ENCODE data around the gene FANCM.

FANCM gene, protein sequence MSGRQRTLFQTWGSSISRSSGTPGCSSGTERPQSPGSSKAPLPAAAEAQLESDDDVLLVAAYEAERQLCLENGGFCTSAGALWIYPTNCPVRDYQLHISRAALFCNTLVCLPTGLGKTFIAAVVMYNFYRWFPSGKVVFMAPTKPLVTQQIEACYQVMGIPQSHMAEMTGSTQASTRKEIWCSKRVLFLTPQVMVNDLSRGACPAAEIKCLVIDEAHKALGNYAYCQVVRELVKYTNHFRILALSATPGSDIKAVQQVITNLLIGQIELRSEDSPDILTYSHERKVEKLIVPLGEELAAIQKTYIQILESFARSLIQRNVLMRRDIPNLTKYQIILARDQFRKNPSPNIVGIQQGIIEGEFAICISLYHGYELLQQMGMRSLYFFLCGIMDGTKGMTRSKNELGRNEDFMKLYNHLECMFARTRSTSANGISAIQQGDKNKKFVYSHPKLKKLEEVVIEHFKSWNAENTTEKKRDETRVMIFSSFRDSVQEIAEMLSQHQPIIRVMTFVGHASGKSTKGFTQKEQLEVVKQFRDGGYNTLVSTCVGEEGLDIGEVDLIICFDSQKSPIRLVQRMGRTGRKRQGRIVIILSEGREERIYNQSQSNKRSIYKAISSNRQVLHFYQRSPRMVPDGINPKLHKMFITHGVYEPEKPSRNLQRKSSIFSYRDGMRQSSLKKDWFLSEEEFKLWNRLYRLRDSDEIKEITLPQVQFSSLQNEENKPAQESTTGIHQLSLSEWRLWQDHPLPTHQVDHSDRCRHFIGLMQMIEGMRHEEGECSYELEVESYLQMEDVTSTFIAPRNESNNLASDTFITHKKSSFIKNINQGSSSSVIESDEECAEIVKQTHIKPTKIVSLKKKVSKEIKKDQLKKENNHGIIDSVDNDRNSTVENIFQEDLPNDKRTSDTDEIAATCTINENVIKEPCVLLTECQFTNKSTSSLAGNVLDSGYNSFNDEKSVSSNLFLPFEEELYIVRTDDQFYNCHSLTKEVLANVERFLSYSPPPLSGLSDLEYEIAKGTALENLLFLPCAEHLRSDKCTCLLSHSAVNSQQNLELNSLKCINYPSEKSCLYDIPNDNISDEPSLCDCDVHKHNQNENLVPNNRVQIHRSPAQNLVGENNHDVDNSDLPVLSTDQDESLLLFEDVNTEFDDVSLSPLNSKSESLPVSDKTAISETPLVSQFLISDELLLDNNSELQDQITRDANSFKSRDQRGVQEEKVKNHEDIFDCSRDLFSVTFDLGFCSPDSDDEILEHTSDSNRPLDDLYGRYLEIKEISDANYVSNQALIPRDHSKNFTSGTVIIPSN (N-terminal part only)

DNA sequence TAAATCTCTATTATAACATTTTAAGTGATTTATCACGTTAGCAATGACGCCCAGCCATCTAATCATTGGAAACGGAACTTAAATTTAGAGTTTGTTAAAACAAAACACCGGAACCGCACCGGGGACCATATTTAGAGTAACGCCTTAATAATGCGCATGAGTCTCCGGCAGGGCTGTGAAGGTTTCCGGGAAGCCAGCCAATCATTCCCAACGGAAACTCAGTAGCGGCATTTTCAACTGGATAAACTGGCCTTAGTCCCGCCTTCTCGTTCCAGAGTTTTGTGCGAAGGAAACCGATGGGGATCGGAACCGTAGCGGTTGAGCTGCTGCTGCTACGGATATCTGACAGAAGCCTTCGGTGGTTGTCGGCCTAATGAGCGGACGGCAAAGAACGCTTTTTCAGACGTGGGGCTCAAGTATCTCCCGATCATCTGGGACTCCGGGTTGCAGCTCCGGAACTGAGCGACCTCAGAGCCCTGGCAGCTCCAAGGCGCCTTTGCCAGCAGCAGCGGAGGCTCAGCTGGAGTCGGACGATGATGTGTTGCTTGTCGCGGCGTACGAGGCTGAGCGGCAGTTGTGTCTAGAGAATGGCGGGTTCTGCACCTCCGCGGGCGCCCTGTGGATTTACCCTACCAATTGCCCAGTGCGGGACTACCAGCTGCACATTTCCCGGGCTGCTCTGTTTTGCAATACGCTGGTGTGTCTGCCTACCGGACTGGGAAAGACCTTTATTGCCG is at the start of gene FANCM:
FANCM (plus strand) TSS at position 272 of the 737 bp plus-strand sequence; CDS start at position 374, 102 bp downstream.
- DNase-seq (ENCODE audit: low spot score): peak; percentile 90

DNA sequence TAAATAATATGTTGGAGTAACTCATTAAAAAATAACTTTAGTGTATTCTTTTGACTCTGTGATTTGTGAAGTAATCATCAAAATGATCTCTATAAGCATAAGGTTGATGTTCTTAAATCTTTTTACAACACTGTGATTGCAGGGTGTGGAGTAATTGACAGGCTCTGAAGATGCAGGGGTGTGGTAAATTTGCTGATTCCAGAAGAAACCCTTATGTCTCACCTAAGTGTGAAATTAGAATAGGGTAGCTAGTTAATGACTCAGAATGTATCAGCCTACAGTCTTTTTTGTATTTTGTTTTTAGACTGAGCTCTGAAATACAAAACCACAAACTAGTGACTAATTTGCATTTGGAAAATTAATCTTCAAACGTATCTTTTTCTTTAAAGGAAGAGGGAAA is 45.9 kb upstream of the FANCM start:
- DNase-seq (ENCODE audit: low spot score): peak; percentile 31

DNA sequence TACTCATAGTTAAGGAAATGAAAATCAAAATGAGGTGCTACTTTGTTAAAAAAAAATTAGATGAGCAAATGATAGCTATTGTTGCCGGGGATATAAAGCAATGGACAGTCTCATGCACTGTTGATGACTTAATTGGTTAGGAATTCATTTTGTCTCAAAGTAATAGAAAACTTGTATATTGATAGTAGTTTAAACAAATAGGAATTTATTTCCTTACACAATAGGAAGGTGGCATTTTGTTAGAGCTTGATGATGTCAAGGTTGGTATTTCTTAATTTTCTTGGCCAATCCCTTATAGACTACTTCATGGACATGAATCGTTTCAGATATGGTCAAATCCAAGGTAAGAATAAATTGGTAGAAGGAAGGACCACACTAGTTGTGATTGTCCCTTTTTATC is 44.0 kb upstream of the FANCM start:
- peak; percentile 32 for DNase-seq (ENCODE audit: low spot score)

DNA sequence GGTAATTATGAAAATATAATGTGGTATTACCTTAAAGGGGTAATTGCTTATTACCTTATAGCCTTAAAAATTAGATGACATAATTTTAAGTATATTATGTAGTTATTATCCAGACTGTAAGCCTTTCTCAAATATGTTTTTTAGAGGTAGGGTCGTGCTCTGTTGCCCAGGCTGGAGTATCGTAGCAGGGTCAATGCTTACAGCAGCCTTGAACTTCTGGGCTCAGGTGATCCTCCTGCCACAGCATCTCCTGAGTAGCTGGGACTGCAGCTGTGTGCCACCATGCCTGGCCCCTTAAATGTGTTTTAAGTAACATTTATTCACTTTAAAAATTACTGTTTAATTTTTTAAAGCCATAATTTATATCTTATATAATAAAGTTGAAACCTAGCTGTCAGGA is 41.5 kb upstream of the FANCM start:
- no peak for DNase-seq (ENCODE audit: low spot score)

DNA sequence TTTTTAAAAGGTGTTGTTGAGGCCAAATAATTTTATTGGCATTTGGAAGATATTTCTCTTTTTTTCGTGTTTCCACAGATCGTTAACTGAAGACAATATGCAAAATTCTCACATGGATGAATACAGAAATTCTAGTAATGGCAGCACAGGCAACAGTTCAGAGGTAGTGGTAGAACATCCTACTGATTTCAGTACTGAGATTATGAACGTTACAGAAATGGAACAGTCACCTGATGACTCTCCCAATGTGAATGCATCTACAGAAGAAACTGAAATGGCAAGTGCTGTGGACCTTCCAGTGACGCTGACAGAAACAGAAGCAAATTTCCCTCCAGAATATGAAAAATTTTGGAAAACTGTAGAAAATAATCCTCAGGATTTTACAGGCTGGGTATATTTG is 40.6 kb upstream of the FANCM start:
- no peak for DNase-seq (ENCODE audit: low spot score)

DNA sequence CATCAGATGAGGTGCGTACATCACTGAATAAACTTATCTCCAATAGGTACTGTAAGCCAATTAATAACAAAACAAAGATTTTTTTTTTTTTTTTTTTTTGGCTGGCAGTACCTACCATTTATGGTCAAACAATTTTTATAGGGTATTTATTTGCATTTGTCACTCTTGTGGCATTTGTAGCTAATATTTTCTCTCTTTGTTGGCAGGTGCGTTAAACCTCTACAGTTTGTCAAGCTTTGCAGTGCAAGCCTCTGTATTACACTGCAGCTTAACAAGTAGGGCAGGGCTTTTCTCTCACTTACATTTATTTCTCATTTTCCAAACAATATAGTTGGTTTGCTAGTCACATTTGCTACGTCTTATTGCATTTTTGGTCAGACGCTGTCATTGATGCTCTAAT is 39.5 kb upstream of the FANCM start:
- no peak for DNase-seq (ENCODE audit: low spot score)

DNA sequence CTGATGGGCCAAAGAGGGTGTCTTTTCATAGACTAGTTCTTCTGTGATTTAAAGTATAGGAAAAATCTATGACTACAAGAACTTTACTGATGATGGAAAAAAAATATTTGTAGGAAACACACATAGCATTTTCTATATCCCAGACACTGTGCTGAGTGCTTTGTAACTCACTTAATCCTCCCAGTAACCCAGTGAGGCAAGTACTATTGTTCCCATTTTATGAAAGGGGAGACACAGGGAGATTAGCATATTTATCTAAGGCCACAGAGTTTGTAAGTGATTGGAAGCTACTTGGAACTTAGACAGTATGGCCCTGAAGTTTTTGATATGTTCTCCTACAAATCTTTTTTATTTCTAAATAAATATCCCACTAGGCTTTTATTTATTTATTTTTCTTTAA is 31.9 kb upstream of the FANCM start:
- DNase-seq (ENCODE audit: low spot score): no peak

DNA sequence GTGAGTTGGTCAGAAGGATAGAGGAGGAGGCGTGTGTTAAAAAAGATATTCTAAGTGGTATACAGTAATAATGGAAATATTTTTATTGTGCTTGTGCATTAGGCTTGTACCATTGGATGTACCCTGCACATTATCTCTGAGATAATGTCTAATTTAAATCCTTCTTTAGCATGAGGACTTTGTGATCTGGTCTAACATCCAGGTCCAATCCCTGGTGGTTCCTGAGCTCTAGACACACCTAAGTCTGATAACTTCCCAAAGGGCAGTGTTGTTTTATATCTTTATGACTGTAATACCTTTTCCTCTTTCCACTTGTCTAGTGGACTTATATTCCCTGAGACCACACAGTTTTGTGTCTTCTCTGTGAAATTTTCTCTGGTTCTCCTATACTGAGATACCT is 31.2 kb upstream of the FANCM start:
- DNase-seq (ENCODE audit: low spot score): no peak

DNA sequence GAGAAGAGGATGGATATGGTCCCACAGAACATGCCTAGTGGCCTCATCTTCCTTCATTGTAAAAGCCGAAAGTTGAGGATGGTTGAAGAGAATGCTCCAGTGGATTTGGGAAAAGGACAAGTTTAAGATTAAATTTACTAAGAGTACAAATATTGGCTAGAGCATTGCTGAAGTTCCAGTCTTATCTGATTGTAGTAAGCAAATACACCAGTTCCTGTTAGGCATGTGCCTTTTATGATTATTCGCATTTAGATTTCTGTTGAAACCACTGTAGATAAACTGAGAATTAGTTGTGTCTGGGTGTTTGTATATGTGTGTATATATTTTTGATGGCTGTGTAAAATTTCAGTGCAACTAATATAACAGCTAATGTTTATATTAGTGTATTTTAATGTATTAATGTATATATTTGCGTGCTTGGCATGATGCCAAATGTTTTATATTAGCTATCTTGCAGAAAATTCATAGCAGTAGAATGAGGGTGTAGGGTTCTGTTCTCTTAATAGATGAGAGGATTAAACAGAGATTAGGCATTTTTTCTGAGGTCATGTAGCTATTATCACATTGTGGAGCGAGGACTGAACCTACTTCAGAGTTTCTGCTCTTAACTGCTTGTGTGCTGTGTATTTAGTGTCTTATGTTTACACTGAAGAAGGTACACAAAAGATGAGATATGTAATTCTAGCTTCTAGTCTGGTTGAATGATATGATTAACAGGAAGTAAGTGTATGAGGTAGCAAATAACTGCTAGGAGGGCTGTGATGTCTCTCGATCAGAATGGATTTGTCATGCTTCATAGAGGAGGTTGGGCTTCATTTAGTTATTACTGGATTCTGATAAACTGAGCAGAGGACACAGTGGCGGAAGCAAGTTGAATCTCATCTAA is 22.6 kb upstream of the FANCM start:
- DNase-seq (ENCODE audit: low spot score): no peak

DNA sequence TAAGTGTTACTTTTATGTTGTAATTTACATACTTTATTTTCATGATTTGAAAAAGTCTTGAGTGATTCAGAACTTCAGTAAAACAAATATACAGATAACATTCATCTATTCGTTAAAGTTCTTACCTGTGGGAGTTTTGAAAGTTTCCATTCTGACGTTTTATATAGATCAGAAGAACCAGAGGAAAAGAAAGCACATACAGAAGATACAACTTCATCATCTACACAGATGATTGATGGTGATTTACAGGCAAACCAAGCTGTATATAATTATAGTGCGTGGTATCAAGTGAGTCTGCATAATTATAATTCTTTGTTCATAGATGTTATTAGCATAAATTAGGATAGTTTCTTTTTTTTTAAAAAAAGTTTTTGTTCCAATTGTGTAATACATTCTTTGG is 21.4 kb upstream of the FANCM start:
- no peak for DNase-seq (ENCODE audit: low spot score)

DNA sequence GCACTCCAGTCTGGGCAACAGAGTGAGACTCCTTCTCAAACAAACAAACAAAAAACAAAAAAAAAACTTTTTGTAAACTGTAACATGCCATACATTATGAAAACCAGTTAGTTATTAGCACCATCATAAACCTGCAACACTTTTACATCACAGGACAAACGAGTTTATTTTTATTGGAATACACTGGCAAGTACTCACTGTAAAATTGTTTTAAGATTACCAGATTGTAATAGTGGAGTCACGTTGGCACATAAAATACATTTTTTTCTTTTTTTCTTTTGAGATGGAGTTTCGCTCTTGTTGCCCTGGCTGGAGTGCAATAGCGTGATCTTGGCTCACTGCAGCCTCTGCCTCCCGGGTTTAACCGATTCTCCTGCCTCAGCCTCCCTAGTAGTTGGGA is 17.1 kb upstream of the FANCM start:
- DNase-seq (ENCODE audit: low spot score): no peak

DNA sequence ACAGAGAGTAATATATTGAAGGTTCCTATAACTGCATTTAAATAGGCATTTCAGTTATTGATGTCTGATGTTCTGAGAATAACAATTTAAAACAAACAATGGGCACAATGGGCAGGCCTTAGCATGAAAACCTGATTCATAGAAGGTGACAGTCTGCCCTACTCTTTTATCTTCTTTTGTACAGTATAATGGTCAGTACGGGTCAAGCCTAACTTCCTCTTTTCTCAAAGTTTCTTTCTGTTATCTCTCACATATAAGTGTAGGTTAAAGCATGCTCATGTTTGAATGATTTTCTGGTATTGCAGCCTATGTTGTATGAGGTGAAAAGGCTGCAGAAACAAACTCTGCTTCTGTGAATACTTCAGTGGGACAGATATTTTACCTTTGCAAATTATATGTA is 15.6 kb upstream of the FANCM start:
- DNase-seq (ENCODE audit: low spot score): no peak

DNA sequence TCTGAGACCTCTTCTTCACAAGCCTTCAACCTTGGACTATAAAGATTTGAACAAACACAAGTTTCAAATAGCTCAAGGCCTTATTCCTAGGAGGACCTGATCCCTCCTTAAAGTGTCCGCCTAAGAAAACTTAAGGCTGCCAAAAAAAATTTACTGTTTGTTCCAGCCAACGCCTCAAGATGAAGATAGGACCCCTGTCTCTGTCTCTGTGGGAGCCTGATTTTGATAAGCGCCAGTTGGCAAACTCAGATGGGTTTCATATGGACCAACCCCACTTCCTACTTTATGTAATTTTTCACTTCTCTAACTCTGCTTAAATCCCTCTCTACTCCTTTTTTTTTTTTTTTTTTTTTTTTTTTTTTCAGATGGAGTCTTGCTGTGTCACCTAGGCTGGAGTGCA is 12.5 kb upstream of the FANCM start:
- DNase-seq (ENCODE audit: low spot score): no peak

DNA sequence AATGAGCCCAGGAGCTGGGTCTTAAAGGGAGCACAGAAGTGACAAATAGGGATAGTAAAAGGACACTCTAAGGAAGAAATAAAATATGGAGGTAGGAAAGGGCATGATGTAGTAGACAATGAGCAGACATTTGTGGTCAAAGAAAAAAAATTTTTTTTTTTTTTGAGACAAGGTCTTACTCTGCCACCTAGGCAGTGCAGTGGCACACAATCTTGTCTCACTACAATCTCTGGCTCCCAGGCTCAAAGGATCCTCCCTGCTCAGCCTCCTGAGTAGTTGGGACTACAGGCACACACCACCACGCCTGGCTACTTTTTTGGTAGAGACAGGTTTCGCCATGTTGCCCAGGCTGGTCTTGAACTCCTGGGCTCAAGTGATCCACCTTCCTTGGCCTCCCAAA is 10.0 kb upstream of the FANCM start:
- DNase-seq (ENCODE audit: low spot score): no peak

DNA sequence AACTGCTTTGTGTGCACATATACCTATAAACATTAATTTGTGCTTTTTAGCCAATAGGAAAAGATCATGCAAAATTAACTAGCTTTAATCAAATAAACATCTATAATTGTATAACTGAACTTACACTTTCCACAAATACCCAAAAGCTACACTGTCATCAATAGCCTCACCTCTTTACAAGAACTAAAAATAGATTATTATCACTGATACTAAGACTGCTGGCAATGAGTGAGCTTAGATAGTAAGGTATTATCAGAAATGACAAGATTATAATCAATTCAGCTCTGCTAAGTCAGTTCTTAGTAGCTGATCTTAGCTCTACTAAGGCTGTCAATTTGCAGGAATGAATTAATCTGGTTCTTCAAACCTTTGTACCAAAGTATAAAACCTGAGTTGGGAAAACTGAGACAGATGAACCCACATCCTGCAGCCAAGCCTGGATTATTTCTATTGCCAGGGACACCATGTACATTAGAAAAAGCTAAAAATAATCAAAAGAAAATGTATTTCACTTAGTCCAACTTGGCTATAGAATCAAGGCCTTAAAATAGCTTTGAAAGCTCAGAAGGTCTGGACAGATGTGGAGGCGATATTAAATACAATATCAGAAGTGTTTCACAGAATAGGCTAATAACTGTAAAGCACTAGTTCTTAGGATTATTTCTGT is 6.6 kb upstream of the FANCM start:
- no peak for DNase-seq (ENCODE audit: low spot score)

DNA sequence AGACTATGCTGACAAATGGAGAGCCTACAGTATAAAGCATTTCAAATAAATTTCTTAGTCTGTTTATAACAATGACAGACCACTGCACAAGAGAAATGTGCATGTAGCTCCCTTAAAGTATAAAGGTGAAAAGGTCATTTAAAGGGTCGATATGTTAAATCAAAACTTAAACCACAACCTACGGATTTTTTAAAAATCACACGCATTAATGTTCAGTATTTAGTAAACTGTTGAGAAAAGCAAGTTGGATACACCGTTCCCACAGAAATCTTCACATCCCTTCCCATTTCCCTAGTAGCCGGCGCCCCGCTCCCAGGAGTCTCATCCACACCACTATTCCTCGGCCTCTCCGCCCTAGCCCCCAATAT is 2.1 kb upstream of the FANCM start:
- DNase-seq (ENCODE audit: low spot score): no peak

DNA sequence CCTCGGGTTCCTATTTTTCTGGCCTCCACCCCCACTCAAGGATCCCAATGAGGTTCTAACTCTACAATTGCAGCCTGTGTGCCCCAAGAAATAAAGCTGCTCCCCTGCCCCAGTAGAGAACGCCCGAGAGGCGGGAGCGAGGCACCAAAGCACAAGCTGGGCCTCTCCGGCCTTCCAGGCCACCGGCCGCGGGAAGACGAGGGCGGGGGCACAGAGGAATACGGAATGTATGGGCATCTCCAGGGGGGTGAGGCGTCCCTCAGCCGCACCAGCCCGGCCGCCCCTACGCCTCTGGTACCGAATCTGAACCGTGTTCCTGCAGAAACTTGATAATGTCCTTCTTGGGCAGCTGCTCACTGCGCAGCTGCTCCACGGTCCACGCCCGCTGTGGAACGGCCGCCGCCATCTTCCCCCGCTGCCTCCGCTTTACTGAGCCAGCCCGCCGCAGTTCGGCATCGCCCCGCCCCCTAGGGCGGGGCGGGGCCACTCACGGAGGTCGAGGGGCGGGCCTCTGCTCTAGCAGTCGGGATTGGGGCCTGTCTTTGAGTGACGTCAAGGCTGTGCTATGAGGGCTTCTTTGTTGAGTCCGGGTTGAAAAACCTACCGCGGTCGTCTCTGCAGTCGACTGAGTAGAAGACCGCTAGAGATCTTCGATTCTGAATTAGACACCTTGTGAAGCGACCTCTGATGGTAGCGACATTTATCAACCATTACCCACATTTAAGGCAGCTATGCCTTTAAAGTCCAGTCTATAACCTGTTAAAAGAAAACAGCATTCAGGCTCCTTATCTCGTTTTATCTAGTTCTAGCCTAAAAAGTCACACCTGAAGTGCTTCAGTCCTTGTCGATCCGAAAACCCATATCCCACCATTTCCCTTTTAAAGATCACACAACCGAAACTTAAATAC is 1.4 kb upstream of the FANCM start, which contains the start of gene FKBP3:
FKBP3 (minus strand) TSS at position 431 of the 908 bp plus-strand sequence; CDS start at position 406, 25 bp downstream.
- DNase-seq (ENCODE audit: low spot score): peak; percentile 98

DNA sequence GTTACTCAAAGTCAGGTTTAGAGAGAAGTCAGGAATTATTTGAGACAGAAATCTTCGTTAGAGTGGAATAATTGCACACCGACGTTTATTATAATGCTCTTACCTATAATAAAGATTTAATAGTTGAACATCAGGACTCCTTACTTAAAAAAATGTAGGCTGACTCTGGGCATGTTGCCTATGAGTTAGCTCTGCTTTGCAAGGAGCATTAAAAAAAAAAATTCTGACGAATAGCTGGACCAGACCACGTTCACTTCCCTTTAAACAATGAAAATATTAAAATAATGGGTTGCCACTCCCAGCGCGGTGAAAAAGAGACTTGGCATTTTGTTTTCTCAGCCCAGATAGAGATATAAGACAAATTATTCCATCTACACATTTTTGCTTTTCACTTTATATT is 574 bp upstream of the FANCM start:
- peak; percentile 5 for DNase-seq (ENCODE audit: low spot score)

DNA sequence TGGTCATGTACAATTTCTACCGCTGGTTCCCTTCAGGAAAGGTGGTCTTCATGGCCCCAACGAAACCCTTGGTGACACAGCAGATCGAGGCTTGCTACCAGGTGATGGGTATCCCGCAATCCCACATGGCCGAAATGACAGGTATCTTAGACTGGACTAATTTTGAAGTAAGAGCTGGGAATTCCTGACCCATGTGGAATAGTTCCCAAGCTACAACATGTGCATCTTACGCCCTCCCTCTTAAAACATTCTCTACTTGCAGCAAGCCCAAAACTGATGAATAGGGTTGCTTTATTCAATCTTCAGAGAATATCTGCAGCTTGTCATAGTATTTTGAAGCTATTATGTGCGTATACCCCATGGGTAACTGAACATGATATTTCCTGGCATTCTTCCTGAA is 669 bp downstream of the FANCM start:
- DNase-seq (ENCODE audit: low spot score): no peak

All from GM03348 (cell line).